Loucy (cell line): ENCODE results near the gene DPP3.

Source experiments
- H2AFZ ChIP-seq: fragments of 200-600 bp; sonication (generic); 2 replicates; pipeline ENCODE4 v1.6.0; 2016; ENCODE audit warnings: antibody characterized with exemption, mild to moderate bottlenecking, low read length, moderate library complexity
- H3F3A ChIP-seq: fragments of 200-600 bp; 2 replicates; pipeline ENCODE4 v1.6.0; 2016; ENCODE audit warnings: antibody characterized with exemption, low read depth, mild to moderate bottlenecking
- H3K27me3 ChIP-seq: fragments of 200-600 bp; sonication (generic); 2 replicates; pipeline ENCODE4 v1.6.1; 2014; ENCODE audit warnings: low read length, mild to moderate bottlenecking; ENCODE audit not compliant: insufficient read depth, poor library complexity, severe bottlenecking
- H3K36me3 ChIP-seq: fragments of 200-600 bp; sonication (generic); 2 replicates; pipeline ENCODE4 v1.6.1; 2016; ENCODE audit warnings: low read length; ENCODE audit not compliant: insufficient read depth
- H3K4me1 ChIP-seq: fragments of 200-600 bp; sonication (generic); 2 replicates; pipeline ENCODE4 v1.5.1; 2014; ENCODE audit warnings: low read length, mild to moderate bottlenecking; ENCODE audit not compliant: insufficient read depth, poor library complexity, severe bottlenecking
- H3K4me2 ChIP-seq: fragments of 200-600 bp; sonication (generic); 2 replicates; pipeline ENCODE4 v1.6.0; 2014; ENCODE audit warnings: antibody characterized with exemption, low read length, low read depth, mild to moderate bottlenecking; ENCODE audit not compliant: poor library complexity, severe bottlenecking
- H3K4me3 ChIP-seq: fragments of 200-600 bp; sonication (generic); 2 replicates; pipeline ENCODE4 v1.5.1; 2014; ENCODE audit warnings: low read length, mild to moderate bottlenecking, mixed read lengths; ENCODE audit not compliant: poor library complexity, severe bottlenecking
- H3K79me2 ChIP-seq: fragments of 200-600 bp; sonication (generic); 2 replicates; pipeline ENCODE4 v1.6.1; 2014; ENCODE audit warnings: low read length; ENCODE audit not compliant: insufficient read depth
- H3K9ac ChIP-seq: fragments of 200-600 bp; sonication (generic); 2 replicates; pipeline ENCODE4 v1.6.0; 2014; ENCODE audit warnings: mild to moderate bottlenecking, low read depth, low read length, moderate library complexity; ENCODE audit not compliant: poor library complexity, severe bottlenecking
- H3K9me2 ChIP-seq: fragments of 200-600 bp; sonication (generic); replicated peaks from 2 replicates; pipeline ENCODE4 v1.6.1; 2016; ENCODE audit warnings: low read depth, low read length, mixed read lengths
- H3K9me3 ChIP-seq: fragments of 200-600 bp; sonication (generic); 2 replicates; pipeline ENCODE4 v1.6.1; 2014; ENCODE audit warnings: mild to moderate bottlenecking, antibody characterized with exemption, low read length, low read depth; ENCODE audit not compliant: insufficient read depth
- H4K20me1 ChIP-seq: fragments of 200-600 bp; sonication (generic); 2 replicates; pipeline ENCODE4 v1.6.0; 2014; ENCODE audit warnings: antibody characterized with exemption, low read length, mild to moderate bottlenecking; ENCODE audit not compliant: insufficient read depth, poor library complexity, severe bottlenecking
- EZH2phosphoT487 ChIP-seq: fragments of 200-600 bp; IDR thresholded peaks from 2 replicates; pipeline ENCODE4 v1.6.1; 2018; ENCODE audit warnings: antibody characterized with exemption, mild to moderate bottlenecking, moderate library complexity, borderline replicate concordance
- TF ChIP-seq, protein P1 (sequence below): fragments of 200-600 bp; sonication (generic); conservative IDR thresholded peaks from 2 replicates; pipeline ENCODE4 v1.5.1; 2014; ENCODE audit warnings: mild to moderate bottlenecking, antibody characterized with exemption, low read length

The DPP3 gene

DNA sequence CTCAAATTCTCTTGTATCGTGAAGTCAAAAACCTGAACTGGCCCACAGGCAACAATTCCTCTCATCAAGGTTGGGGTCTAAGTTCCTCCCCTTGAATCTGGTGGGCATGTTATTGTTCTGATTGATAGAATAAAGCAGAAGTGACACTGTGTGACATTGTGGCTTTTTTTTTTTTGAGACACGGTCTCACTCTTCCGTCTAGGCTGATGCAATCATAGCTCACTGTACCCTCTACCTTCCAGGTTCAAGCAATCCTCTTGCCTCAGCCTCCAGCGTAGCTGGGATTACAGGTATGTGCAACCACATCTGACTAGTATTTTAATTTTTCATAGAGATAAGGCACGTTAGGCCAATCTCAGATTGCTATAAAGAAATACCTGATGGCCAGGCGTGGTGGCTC is 22.4 kb upstream of the DPP3 start:
- no peaks in the 10 kb centered on the region for H3F3A ChIP-seq
- no peak for TF ChIP-seq EZH2phosphoT487
- TF ChIP-seq, protein P1, sequence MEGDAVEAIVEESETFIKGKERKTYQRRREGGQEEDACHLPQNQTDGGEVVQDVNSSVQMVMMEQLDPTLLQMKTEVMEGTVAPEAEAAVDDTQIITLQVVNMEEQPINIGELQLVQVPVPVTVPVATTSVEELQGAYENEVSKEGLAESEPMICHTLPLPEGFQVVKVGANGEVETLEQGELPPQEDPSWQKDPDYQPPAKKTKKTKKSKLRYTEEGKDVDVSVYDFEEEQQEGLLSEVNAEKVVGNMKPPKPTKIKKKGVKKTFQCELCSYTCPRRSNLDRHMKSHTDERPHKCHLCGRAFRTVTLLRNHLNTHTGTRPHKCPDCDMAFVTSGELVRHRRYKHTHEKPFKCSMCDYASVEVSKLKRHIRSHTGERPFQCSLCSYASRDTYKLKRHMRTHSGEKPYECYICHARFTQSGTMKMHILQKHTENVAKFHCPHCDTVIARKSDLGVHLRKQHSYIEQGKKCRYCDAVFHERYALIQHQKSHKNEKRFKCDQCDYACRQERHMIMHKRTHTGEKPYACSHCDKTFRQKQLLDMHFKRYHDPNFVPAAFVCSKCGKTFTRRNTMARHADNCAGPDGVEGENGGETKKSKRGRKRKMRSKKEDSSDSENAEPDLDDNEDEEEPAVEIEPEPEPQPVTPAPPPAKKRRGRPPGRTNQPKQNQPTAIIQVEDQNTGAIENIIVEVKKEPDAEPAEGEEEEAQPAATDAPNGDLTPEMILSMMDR, result no peak
- H4K20me1 ChIP-seq, result no peaks in the 10 kb centered on the region
- H3K9me2 ChIP-seq, result no peaks in the 10 kb centered on the region
- no peaks in the 10 kb centered on the region for H3K79me2 ChIP-seq
- no peaks in the 10 kb centered on the region for H3K9me3 ChIP-seq
- H3K36me3 ChIP-seq, result no peaks in the 10 kb centered on the region
- H3K4me2 ChIP-seq, result no peak overlapping the region
- no peaks in the 10 kb centered on the region for H3K27me3 ChIP-seq
- no peak overlapping the region for H2AFZ ChIP-seq
- H3K4me1 ChIP-seq, result peaks cover 13% of the 10 kb centered on the region
- H3K4me3 ChIP-seq, result no peak overlapping the region
- H3K9ac ChIP-seq, result no peak overlapping the region

DNA sequence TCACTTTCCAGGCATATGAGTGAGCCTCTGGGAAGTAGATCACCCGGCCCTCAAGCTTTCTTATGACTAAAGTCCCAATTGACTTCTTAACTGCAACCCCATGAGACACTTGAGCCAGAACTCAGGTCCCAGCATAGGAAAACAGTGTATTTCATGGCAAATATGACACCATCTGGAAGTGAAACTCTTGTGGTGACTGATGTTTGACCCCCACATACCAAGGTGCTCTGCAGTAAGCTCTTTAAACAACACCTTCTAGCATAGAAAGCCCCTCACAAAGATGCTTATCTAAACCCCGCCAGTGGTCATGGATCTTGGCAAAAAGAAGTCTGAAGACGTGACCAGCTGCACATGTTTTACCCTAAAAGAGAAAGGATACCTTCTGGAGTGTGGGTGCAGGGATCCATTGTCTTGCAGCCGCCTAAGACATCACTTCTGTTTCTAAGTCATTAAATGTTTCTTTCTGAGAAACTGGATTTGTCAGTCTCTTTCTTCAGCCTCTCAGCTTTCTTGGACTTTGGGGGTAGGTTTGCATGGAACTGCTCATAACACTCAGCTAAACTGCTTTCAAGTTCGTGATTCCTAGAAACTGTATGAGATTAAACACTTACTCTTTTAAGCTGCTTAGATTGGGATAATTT is 21.0 kb upstream of the DPP3 start:
- Histone ChIP-seq H3K4me2 (no peak overlapping the region), H3F3A (no peaks in the 10 kb centered on the region), H3K79me2 (no peaks in the 10 kb centered on the region), H3K4me3 (no peak overlapping the region), H3K9ac (no peak overlapping the region), H3K27me3 (no peaks in the 10 kb centered on the region), H3K9me3 (no peaks in the 10 kb centered on the region; the same call in 1 of the 2 replicates), H4K20me1 (no peaks in the 10 kb centered on the region), H3K9me2 (no peaks in the 10 kb centered on the region), H3K4me1 (peaks cover 6% of the 10 kb centered on the region), H2AFZ (no peak overlapping the region), H3K36me3 (no peaks in the 10 kb centered on the region)
- TF ChIP-seq EZH2phosphoT487, result no peak
- TF ChIP-seq, protein P1, result no peak

DNA sequence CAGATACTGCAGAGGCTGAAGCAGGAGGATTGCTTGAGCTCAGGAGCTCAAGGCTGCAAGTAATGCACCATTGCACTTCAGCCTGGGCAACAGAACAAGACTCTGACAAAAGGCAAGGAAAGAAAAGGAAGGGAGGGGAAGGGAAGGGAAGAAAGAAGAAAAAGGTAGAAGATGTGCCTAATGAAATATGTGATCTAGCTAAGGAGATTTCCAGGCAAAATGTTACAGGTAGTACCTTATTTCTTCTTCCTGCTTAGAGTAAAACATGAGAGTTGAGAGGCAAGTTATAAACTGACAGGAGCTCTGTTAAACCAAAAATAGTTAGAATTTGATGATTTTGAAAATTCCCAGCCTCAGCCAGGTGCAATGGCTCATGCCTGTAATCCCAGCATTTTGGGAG is 18.2 kb upstream of the DPP3 start:
- Histone ChIP-seq H3K9ac (no peak overlapping the region), H3K4me3 (no peak overlapping the region)

More for the DNA sequence above, 18.2 kb upstream of the DPP3 start:
- Histone ChIP-seq H3K4me2 (no peak overlapping the region), H3K79me2 (no peaks in the 10 kb centered on the region), H3K9me3 (no peaks in the 10 kb centered on the region; the same call in 1 of the 2 replicates), H3K9me2 (no peaks in the 10 kb centered on the region), H3K4me1 (peaks cover 16% of the 10 kb centered on the region), H3K36me3 (no peaks in the 10 kb centered on the region), H3K27me3 (no peaks in the 10 kb centered on the region), H2AFZ (no peak overlapping the region), H3F3A (peaks cover 9% of the 10 kb centered on the region; the same call in 1 of the 2 replicates), H4K20me1 (no peaks in the 10 kb centered on the region)
- TF ChIP-seq, protein P1, result no peak
- TF ChIP-seq EZH2phosphoT487, result no peak
